Mononuclear cell (primary cell): ENCODE measurements around the gene MEP1A. TPM values are rescaled to one million over a fixed set of nuclear protein-coding genes. Genes with fewer than 3 reads are reported as not detected.
"Not testable (repeated sequence)": the region's sequence is repeated elsewhere in the genome, so short reads cannot be mapped to it uniquely, and the experiment has no call there.

ENCODE experiments used
- H3K27me3 ChIP-seq: 2 replicates; pipeline ENCODE4 v1.6.0; 2011; ENCODE audit warnings: low read length, control low read depth; ENCODE audit not compliant: insufficient read depth
- H3K4me1 ChIP-seq: 2 replicates; pipeline ENCODE4 v1.5.1; 2011; ENCODE audit warnings: mild to moderate bottlenecking, low read length, control low read depth; ENCODE audit not compliant: insufficient read depth
- H3K4me3 ChIP-seq: 2 replicates; pipeline ENCODE4 v1.5.1; 2011; ENCODE audit warnings: mild to moderate bottlenecking, low read length, moderate library complexity
- H3K9me3 ChIP-seq: 2 replicates; pipeline ENCODE4 v1.5.1; 2011; ENCODE audit warnings: low read depth, mild to moderate bottlenecking, control low read depth, low read length
- total RNA-seq: library from RNA; depleted of rRNA; stranded (reverse); fragments of >200 nt; gene quantifications from one replicate; pipeline ENCODE4 v1.2.3, GENCODE V29; 2012

Gene MEP1A
- total RNA-seq, 1 donor, result not detected

- H3K27me3 ChIP-seq, H3K4me1 ChIP-seq, H3K4me3 ChIP-seq, H3K9me3 ChIP-seq: not testable (repeated sequence)
These were observed 28.9 kb upstream of the MEP1A start for GRCh38 chr6:46764280-46764679.

GRCh38 chr6:46764961-46765360 lies 28.2 kb upstream of the MEP1A start:
- Histone ChIP-seq H3K4me1 (no peaks in the 10 kb centered on the region), H3K4me3 (no peak overlapping the region), H3K27me3 (no peaks in the 10 kb centered on the region), H3K9me3 (peaks cover 7% of the 10 kb centered on the region)

GRCh38 chr6:46772016-46772415 lies 21.2 kb upstream of the MEP1A start:
- Histone ChIP-seq H3K4me3 (no peak overlapping the region), H3K27me3 (no peaks in the 10 kb centered on the region), H3K4me1 (peaks cover 47% of the 10 kb centered on the region), H3K9me3 (peaks cover 6% of the 10 kb centered on the region)

- Histone ChIP-seq H3K4me3 (no peak overlapping the region), H3K4me1 (peaks cover 47% of the 10 kb centered on the region), H3K9me3 (no peaks in the 10 kb centered on the region), H3K27me3 (no peaks in the 10 kb centered on the region)
These were observed 20.4 kb upstream of the MEP1A start for GRCh38 chr6:46772762-46773161.

GRCh38 chr6:46773201-46773855 lies 19.9 kb upstream of the MEP1A start:
- no peaks in the 10 kb centered on the region for H3K27me3 ChIP-seq
- peaks cover 47% of the 10 kb centered on the region for H3K4me1 ChIP-seq
- no peak overlapping the region for H3K4me3 ChIP-seq
- H3K9me3 ChIP-seq, result no peaks in the 10 kb centered on the region

DNA sequence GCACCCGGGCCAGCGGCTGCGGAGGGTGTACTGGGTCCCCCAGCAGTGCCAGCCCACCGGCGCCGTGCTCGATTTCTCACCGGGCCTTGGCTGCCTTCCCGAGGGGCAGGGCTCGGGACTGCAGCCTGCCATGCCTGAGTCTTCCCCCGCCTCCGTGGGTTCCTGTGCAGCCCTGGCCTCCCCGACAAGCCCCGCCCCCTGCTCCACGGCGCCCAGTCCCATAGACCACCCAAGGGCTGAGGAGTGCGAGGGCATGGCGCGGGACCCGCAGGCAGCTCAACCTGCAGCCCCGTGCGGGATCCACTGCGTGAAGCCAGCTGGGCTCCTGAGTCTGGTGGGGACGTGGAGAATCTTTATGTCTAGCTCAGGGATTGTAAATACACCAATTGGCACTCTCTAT lies 18.5 kb upstream of the MEP1A start:
- peaks cover 47% of the 10 kb centered on the region for H3K4me1 ChIP-seq
- not testable (repeated sequence) for H3K27me3 ChIP-seq

GRCh38 chr6:46776070-46776712 lies 17.0 kb upstream of the MEP1A start:
- Histone ChIP-seq H3K27me3 (no peaks in the 10 kb centered on the region), H3K9me3 (no peaks in the 10 kb centered on the region), H3K4me1 (peaks cover 35% of the 10 kb centered on the region), H3K4me3 (no peak overlapping the region)

More for the DNA sequence above, 18.5 kb upstream of the MEP1A start:
- not testable (repeated sequence) for H3K9me3 ChIP-seq, H3K4me3 ChIP-seq

GRCh38 chr6:46777476-46778346 lies 15.5 kb upstream of the MEP1A start:
- Histone ChIP-seq H3K9me3 (no peaks in the 10 kb centered on the region), H3K27me3 (no peaks in the 10 kb centered on the region), H3K4me1 (peaks cover 20% of the 10 kb centered on the region)

GRCh38 chr6:46781478-46782378 lies 11.5 kb upstream of the MEP1A start:
- Histone ChIP-seq H3K4me1 (no peaks in the 10 kb centered on the region), H3K4me3 (no peak overlapping the region), H3K9me3 (no peaks in the 10 kb centered on the region), H3K27me3 (no peaks in the 10 kb centered on the region)

More at GRCh38 chr6:46777476-46778346, 15.5 kb upstream of the MEP1A start:
- no peak overlapping the region for H3K4me3 ChIP-seq

GRCh38 chr6:46784535-46784934 lies 8.7 kb upstream of the MEP1A start:
- Histone ChIP-seq H3K4me3 (no peak overlapping the region), H3K9me3 (no peaks in the 10 kb centered on the region), H3K4me1 (no peaks in the 10 kb centered on the region), H3K27me3 (no peaks in the 10 kb centered on the region)

- Histone ChIP-seq H3K4me1 (no peaks in the 10 kb centered on the region), H3K27me3 (no peaks in the 10 kb centered on the region), H3K4me3 (no peak overlapping the region), H3K9me3 (no peaks in the 10 kb centered on the region)
These were observed 5.2 kb upstream of the MEP1A start for GRCh38 chr6:46787871-46788540.

GRCh38 chr6:46788791-46789190 lies 4.4 kb upstream of the MEP1A start:
- Histone ChIP-seq H3K27me3 (no peaks in the 10 kb centered on the region), H3K4me1 (no peaks in the 10 kb centered on the region), H3K9me3 (no peaks in the 10 kb centered on the region), H3K4me3 (no peak overlapping the region)

DNA sequence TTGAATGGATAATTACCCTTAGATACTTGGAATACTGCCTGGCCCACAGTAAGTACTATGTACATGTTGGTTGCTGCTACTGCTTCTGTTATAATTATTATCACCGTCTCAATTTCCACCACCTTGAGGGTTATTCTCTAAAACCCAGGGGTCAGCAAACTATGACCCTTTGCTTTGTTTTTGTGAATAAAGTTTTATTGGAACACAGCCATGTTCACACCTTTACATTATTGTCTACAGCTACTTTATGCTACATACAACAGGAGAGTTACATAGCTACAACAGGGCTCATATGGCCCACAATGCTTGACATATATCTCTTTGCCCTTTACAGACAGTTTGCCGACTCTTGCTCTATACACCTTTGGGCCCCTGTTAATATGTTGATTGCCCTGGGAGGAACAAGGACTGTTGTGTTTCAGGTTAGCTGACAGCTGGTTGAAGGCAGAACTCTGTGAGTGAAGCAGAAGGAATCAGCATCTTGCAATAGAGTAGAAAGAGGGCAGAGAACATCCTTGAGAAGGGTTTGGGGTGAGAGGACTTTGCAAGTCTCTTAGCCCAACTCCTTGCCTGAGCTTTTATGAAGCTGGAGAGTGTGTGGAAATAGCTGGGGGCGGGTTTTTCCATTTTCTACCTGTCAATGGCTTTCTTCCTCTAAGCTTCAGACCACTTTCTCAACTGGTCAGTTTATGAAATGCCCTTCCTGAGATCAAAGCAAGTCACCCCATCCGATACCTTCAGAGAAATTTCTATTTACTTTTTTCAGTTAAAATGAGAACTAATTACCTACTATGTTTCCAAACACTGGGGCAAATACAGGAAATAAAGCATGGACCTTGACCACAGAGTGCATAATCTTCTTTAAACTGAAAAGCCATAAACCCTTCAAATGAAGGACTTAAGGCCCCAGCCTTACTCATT lies 3.5 kb upstream of the MEP1A start:
- Histone ChIP-seq H3K4me3 (no peak overlapping the region), H3K4me1 (no peaks in the 10 kb centered on the region), H3K27me3 (no peaks in the 10 kb centered on the region), H3K9me3 (no peaks in the 10 kb centered on the region)
